A673 (cell line): ENCODE results near the gene SLC6A9. TPM values are rescaled to one million over a fixed set of nuclear protein-coding genes. Genes with fewer than 3 reads are reported as not detected.

Experiments
- BruUV-seq: library from RNA; stranded (reverse); fragments of 400-500 nt; replicated peaks from 2 replicates; lab custom pipeline; 2021; lab: Mats Ljungman, UMichigan
- CTCF ChIA-PET: fragments of 300-600 bp; sonication (Branson Sonifier 250); formaldehyde crosslinking; loops from one replicate; lab custom pipeline; 2022; ENCODE audit warnings: antibody characterized with exemption; lab: Charles Lee
- POLR2A ChIA-PET: fragments of 300-600 bp; sonication (Branson Sonifier 250); formaldehyde crosslinking; loops from one replicate; lab custom pipeline; 2022; ENCODE audit warnings: antibody characterized with exemption; ENCODE audit not compliant: low non-redundant PET; lab: Charles Lee
- DNase-seq: peaks from one replicate; pipeline ENCODE4 v3.0.0-alpha.2; 2015; ENCODE audit warnings: low spot score
- H3K27ac ChIP-seq: fragments of 200-600 bp; sonication (generic); 2 replicates; pipeline ENCODE4 v1.5.1; 2016; ENCODE audit warnings: mixed run types, low read depth, mild to moderate bottlenecking, mixed read lengths, antibody characterized with exemption, low read length; ENCODE audit not compliant: poor library complexity, severe bottlenecking
- H3K27me3 ChIP-seq: fragments of 200-600 bp; sonication (generic); replicated peaks from 2 replicates; pipeline ENCODE4 v1.6.1; 2017; ENCODE audit warnings: mixed run types, low read depth, mild to moderate bottlenecking, mixed read lengths, antibody characterized with exemption, low read length; ENCODE audit not compliant: insufficient read depth, poor library complexity
- H3K36me3 ChIP-seq: fragments of 200-600 bp; sonication (generic); 2 replicates; pipeline ENCODE4 v1.6.1; 2016; ENCODE audit warnings: mixed run types, mild to moderate bottlenecking, mixed read lengths, antibody characterized with exemption, low read length; ENCODE audit not compliant: insufficient read depth, poor library complexity, severe bottlenecking
- H3K4me1 ChIP-seq: fragments of 200-600 bp; sonication (generic); 2 replicates; pipeline ENCODE4 v1.6.1; 2017; ENCODE audit warnings: mixed run types, mild to moderate bottlenecking, mixed read lengths, antibody characterized with exemption, low read length; ENCODE audit not compliant: insufficient read depth, poor library complexity, severe bottlenecking
- H3K4me3 ChIP-seq: fragments of 200-600 bp; sonication (generic); 2 replicates; pipeline ENCODE4 v1.5.1; 2016; ENCODE audit warnings: low read depth, mixed run types, mild to moderate bottlenecking, mixed read lengths, low read length; ENCODE audit not compliant: poor library complexity, severe bottlenecking
- H3K9me3 ChIP-seq: fragments of 200-600 bp; sonication (generic); 2 replicates; pipeline ENCODE4 v1.6.1; 2016; ENCODE audit warnings: mixed run types, low read depth, mild to moderate bottlenecking, mixed read lengths, antibody characterized with exemption, low read length; ENCODE audit not compliant: poor library complexity, severe bottlenecking
- CTCF ChIP-seq: fragments of 300-800, 200-600 bp; sonication (generic); conservative IDR thresholded peaks from 2 replicates; pipeline ENCODE4 v1.5.1; 2017; ENCODE audit warnings: low read depth, mild to moderate bottlenecking, antibody characterized with exemption, low read length, moderate library complexity, mixed read lengths
- EZH2 ChIP-seq: fragments of 200-600 bp; sonication (generic); IDR thresholded peaks from 2 replicates; pipeline ENCODE4 v1.6.1; 2017; ENCODE audit warnings: borderline replicate concordance, low read depth, mild to moderate bottlenecking, mixed read lengths, antibody characterized with exemption, low read length; ENCODE audit not compliant: poor library complexity, severe bottlenecking
- intact Hi-C: fragments of 100-400 bp; cut with micrococcal nuclease; formaldehyde crosslinking; loops from one replicate; pipeline ENCODE4 v1.10.0; 2022; ENCODE audit not compliant: unreplicated experiment
- total RNA-seq: library from RNA; stranded (reverse); gene quantifications from 2 replicates; pipeline ENCODE4 v1.2.3, GENCODE V29; 2021

Gene SLC6A9
- total RNA-seq, 1 experiment from 2014 or later, result 31.4 TPM

GRCh38 chr1:44077421-44077820, 46.2 kb upstream of the SLC6A9 start:
- ChIA-PET CTCF (no interaction called here), POLR2A (no interaction called here)
- peaks cover 2% of the 10 kb centered on the region for H3K27me3 ChIP-seq
- H3K36me3 ChIP-seq, result no peaks in the 10 kb centered on the region
- no peak overlapping the region for H3K27ac ChIP-seq
- H3K4me1 ChIP-seq, result peaks cover 11% of the 10 kb centered on the region
- DNase-seq, result no peak
- no TSS peak for BruUV-seq
- TF ChIP-seq CTCF (no peak), EZH2 (no peak)
- no peaks in the 10 kb centered on the region for H3K9me3 ChIP-seq
- intact Hi-C loops, result no loop called here
- no peak overlapping the region for H3K4me3 ChIP-seq

- Histone ChIP-seq H3K36me3 (no peaks in the 10 kb centered on the region), H3K27ac (no peak overlapping the region), H3K4me1 (peaks cover 11% of the 10 kb centered on the region), H3K27me3 (no peaks in the 10 kb centered on the region), H3K4me3 (no peak overlapping the region), H3K9me3 (no peaks in the 10 kb centered on the region)
- TF ChIP-seq EZH2, result no peak
- TF ChIP-seq CTCF, result no peak
- no TSS peak for BruUV-seq
- intact Hi-C loops, result no loop called here
- POLR2A ChIA-PET, result interaction anchor here (0.6 kb wide), 1 partner anchor 808 kb away, joined by 3 read pairs; no protein-coding TSS in a partner anchor
- DNase-seq, result peak; percentile 80
- CTCF ChIA-PET, result no interaction called here
These were observed 44.8 kb upstream of the SLC6A9 start for GRCh38 chr1:44076066-44076465.

- no peak for TF ChIP-seq EZH2
- TF ChIP-seq CTCF, result no peak
- Histone ChIP-seq H3K4me3 (no peak overlapping the region), H3K36me3 (no peaks in the 10 kb centered on the region), H3K9me3 (no peaks in the 10 kb centered on the region), H3K4me1 (peaks cover 11% of the 10 kb centered on the region), H3K27me3 (no peaks in the 10 kb centered on the region), H3K27ac (no peak overlapping the region)
- no peak for DNase-seq
- ChIA-PET POLR2A (no interaction called here), CTCF (no interaction called here)
- intact Hi-C loops, result no loop called here
- no TSS peak for BruUV-seq
These were observed 43.2 kb upstream of the SLC6A9 start for GRCh38 chr1:44074415-44074814.
